Keratinocyte (primary cell): ENCODE data around the gene PHYHIPL. TPM values are rescaled to one million over a fixed set of nuclear protein-coding genes. Genes with fewer than 3 reads are reported as not detected.

ENCODE experiments used
- DNase-seq: peaks from one replicate; pipeline ENCODE4 v3.0.0-alpha.2; 2011; ENCODE audit warnings: low read depth, missing footprints, low spot score
- FAIRE-seq: peaks from 2 replicates; lab custom pipeline; 2011; peaks lifted over from hg19 to GRCh38; lab: Jason Lieb, UNC
- H2AFZ ChIP-seq: 2 replicates; pipeline ENCODE4 v1.6.0; 2012; ENCODE audit warnings: low read length, control low read depth, inconsistent platforms; ENCODE audit not compliant: control insufficient read depth
- H3K27ac ChIP-seq: 2 replicates; pipeline ENCODE4 v1.5.1; 2011; ENCODE audit warnings: low read length; ENCODE audit not compliant: control insufficient read depth, insufficient read depth
- H3K27me3 ChIP-seq: 3 replicates; pipeline ENCODE4 v1.6.0; 2011; ENCODE audit warnings: low read length; ENCODE audit not compliant: control insufficient read depth, insufficient read depth; ENCODE audit errors: extremely low read depth
- H3K36me3 ChIP-seq, 2 experiments: 2 replicates in 1 of 2; 3 replicates in 1 of 2; pipeline ENCODE4 v1.5.1; 2011; ENCODE audit warnings: low read length in 2 of 2, mild to moderate bottlenecking in 1 of 2; ENCODE audit not compliant: control insufficient read depth in 2 of 2, insufficient read depth in 2 of 2; ENCODE audit errors: extremely low read depth in 1 of 2
- H3K4me1 ChIP-seq: 3 replicates; pipeline ENCODE4 v1.5.1; 2011; ENCODE audit warnings: low read length; ENCODE audit not compliant: control insufficient read depth, insufficient read depth; ENCODE audit errors: extremely low read depth
- H3K4me2 ChIP-seq: 3 replicates; pipeline ENCODE4 v1.6.0; 2011; ENCODE audit warnings: low read depth, low read length; ENCODE audit not compliant: control insufficient read depth, insufficient read depth; ENCODE audit errors: extremely low read depth
- H3K4me3 ChIP-seq, 3 experiments: fragments of 200-600 bp in 1 of 3; sonication (generic) in 1 of 3; 2 replicates in 2 of 3; 3 replicates in 1 of 3; pipeline ENCODE4 v1.5.1; 2011 to 2016; ENCODE audit warnings: low read length in 3 of 3, mild to moderate bottlenecking in 3 of 3, control low read depth in 2 of 3, inconsistent platforms in 1 of 3, low read depth in 1 of 3, mixed read lengths in 1 of 3, mixed run types in 1 of 3, moderate library complexity in 1 of 3; ENCODE audit not compliant: control insufficient read depth in 2 of 3, insufficient read depth in 2 of 3; ENCODE audit errors: extremely low read depth in 1 of 3
- H3K79me2 ChIP-seq: 2 replicates; pipeline ENCODE4 v1.6.0; 2012; ENCODE audit warnings: low read length; ENCODE audit not compliant: control insufficient read depth, insufficient read depth
- H3K9ac ChIP-seq: 3 replicates; pipeline ENCODE4 v1.6.0; 2011; ENCODE audit warnings: low read length; ENCODE audit not compliant: control insufficient read depth, insufficient read depth; ENCODE audit errors: extremely low read depth
- H3K9me1 ChIP-seq: 3 replicates; pipeline ENCODE4 v1.6.0; 2011; ENCODE audit warnings: low read length; ENCODE audit not compliant: control insufficient read depth, insufficient read depth; ENCODE audit errors: extremely low read depth
- H3K9me3 ChIP-seq: 2 replicates; pipeline ENCODE4 v1.5.1; 2012; ENCODE audit warnings: low read depth, low read length; ENCODE audit not compliant: control insufficient read depth
- H4K20me1 ChIP-seq: 3 replicates; pipeline ENCODE4 v1.6.0; 2011; ENCODE audit warnings: low read length; ENCODE audit not compliant: control insufficient read depth, insufficient read depth; ENCODE audit errors: extremely low read depth
- EZH2 ChIP-seq: IDR thresholded peaks from one replicate; pipeline ENCODE4 v1.6.1; 2012; ENCODE audit warnings: inconsistent platforms, mild to moderate bottlenecking, low read length, moderate library complexity
- dilution Hi-C: fragments of 300-500 bp; cut with MboI; formaldehyde crosslinking; loops from one replicate; pipeline ENCODE4 v1.7.0; 2020; ENCODE audit warnings: low sequenced_read_pairs; ENCODE audit not compliant: extremely low pct_ligation_motif_present
- polyA plus RNA-seq, 5 experiments: library from polyadenylated mRNA; depleted of rRNA in 3 of 5; stranded (reverse) in 3 of 5; stranded (forward) in 1 of 5; unstranded in 1 of 5; fragments of >200 nt; gene quantifications; 1 replicate in 1 of 5; 2 replicates in 3 of 5; 3 replicates in 1 of 5; pipeline versions ENCODE4 v1.2.1 to v1.2.3, GENCODE V29; 2011 to 2012; ENCODE audit warnings: missing spikeins in 2 of 5, low read depth in 1 of 5, low replicate concordance in 1 of 5
- TF ChIP-seq, protein P1 (sequence below), 3 experiments: IDR thresholded peaks in 1 of 3; conservative IDR thresholded peaks in 1 of 3; optimal IDR thresholded peaks in 1 of 3; 2 replicates in 2 of 3; 3 replicates in 1 of 3; pipeline versions ENCODE3 to v1.5.1; 2011; ENCODE audit warnings: low read length in 3 of 3, mild to moderate bottlenecking in 3 of 3, moderate library complexity in 2 of 3, control low read depth in 1 of 3, inconsistent platforms in 1 of 3; ENCODE audit not compliant: insufficient read depth in 2 of 3; ENCODE audit errors: extremely low read depth in 1 of 3

PHYHIPL gene
- polyA plus RNA-seq, 1 donor (not counting 4 experiments of a cell fraction or from before 2014, with no cell fraction given), result 0.12 TPM

GRCh38 chr10:59266321-59266720, 89.9 kb downstream of the PHYHIPL start:
- no peak overlapping the region for H2AFZ ChIP-seq
- H3K36me3 ChIP-seq, result no peaks in the 10 kb centered on the region
- no peak overlapping the region for H3K4me3 ChIP-seq
- FAIRE-seq, result no peak
- H3K27me3 ChIP-seq, result no peaks in the 10 kb centered on the region
- no peaks in the 10 kb centered on the region for H3K4me1 ChIP-seq
- H3K9ac ChIP-seq, result no peak overlapping the region
- no peak overlapping the region for H3K27ac ChIP-seq
- no peaks in the 10 kb centered on the region for H3K9me1 ChIP-seq
- H3K4me2 ChIP-seq, result no peak overlapping the region
- dilution Hi-C loops, result no loop called here
- no peak for TF ChIP-seq EZH2
- TF ChIP-seq, protein P1, sequence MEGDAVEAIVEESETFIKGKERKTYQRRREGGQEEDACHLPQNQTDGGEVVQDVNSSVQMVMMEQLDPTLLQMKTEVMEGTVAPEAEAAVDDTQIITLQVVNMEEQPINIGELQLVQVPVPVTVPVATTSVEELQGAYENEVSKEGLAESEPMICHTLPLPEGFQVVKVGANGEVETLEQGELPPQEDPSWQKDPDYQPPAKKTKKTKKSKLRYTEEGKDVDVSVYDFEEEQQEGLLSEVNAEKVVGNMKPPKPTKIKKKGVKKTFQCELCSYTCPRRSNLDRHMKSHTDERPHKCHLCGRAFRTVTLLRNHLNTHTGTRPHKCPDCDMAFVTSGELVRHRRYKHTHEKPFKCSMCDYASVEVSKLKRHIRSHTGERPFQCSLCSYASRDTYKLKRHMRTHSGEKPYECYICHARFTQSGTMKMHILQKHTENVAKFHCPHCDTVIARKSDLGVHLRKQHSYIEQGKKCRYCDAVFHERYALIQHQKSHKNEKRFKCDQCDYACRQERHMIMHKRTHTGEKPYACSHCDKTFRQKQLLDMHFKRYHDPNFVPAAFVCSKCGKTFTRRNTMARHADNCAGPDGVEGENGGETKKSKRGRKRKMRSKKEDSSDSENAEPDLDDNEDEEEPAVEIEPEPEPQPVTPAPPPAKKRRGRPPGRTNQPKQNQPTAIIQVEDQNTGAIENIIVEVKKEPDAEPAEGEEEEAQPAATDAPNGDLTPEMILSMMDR (optimal IDR thresholded peaks at IDR 0.05 in 1 of 3, IDR thresholded peaks at IDR 0.05 in 1 of 3, conservative IDR thresholded peaks at IDR 0.05 in 1 of 3; ENCODE audit: extremely low read depth in 1 of 3, insufficient read depth in 2 of 3, low read length in 3 of 3), result no peak
- DNase-seq, result no peak
- no peaks in the 10 kb centered on the region for H3K9me3 ChIP-seq
- H3K79me2 ChIP-seq, result no peaks in the 10 kb centered on the region
- no peaks in the 10 kb centered on the region for H4K20me1 ChIP-seq

DNA sequence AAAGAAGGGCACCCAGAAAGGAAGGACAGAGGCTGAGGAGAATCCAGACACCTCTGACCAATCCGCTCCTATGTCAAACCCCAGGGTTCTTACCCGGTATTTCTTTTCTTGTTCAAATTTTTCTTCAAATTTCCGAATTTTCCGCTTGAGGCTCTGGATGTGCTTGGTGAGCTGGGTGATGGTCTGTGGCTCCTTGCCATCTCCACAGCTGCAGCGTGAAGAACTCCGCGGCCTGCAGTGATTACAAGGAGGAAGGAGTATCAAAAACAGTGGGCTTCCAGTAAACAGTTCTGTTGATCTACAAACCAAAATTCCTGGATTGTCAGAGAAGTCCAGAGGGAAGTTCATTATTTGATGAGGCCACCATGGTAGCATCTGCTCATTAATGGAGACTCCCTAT, 92.0 kb downstream of the PHYHIPL start:
- Histone ChIP-seq H2AFZ (no peak overlapping the region), H3K9ac (no peak overlapping the region), H3K27me3 (no peaks in the 10 kb centered on the region), H3K4me3 (no peak overlapping the region), H3K4me1 (no peaks in the 10 kb centered on the region), H4K20me1 (no peaks in the 10 kb centered on the region), H3K36me3 (no peaks in the 10 kb centered on the region), H3K9me3 (no peaks in the 10 kb centered on the region), H3K4me2 (no peak overlapping the region), H3K9me1 (no peaks in the 10 kb centered on the region), H3K27ac (no peak overlapping the region), H3K79me2 (no peaks in the 10 kb centered on the region)
- no peak for FAIRE-seq
- TF ChIP-seq, protein P1 (optimal IDR thresholded peaks at IDR 0.05 in 1 of 3, IDR thresholded peaks at IDR 0.05 in 1 of 3, conservative IDR thresholded peaks at IDR 0.05 in 1 of 3; ENCODE audit: extremely low read depth in 1 of 3, insufficient read depth in 2 of 3, low read length in 3 of 3), result no peak
- TF ChIP-seq EZH2, result no peak
- dilution Hi-C loops, result no loop called here
- no peak for DNase-seq
